GM12874 (cell line): ENCODE data around the gene NLGN3.

Source experiments
- CTCF ChIP-seq: IDR thresholded peaks from 2 replicates; pipeline ENCODE4 v1.5.1; 2011; ENCODE audit warnings: low read depth, mild to moderate bottlenecking, control low read depth, low read length, moderate library complexity; ENCODE audit not compliant: insufficient read depth

NLGN3 gene

DNA sequence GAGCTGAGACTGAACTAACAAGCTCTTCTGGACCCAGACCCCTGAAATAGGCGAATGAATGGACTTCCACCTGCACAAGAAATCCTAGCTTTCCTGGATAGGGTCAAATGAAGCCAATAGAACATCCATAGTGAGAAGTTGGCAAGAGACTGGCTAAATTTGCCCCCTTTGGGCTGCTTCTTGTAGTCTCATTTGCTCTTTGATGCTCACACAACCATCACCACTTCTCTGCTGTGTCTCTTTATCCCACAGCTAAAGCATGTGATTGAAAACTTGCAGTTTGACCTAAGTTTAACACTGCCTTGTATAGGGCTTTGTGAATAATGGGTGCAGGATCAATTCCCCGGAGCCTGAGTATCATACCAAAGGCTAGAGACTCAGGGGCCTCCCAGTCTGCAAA lies 38.2 kb downstream of the NLGN3 start:
- TF ChIP-seq CTCF: no peak

- TF ChIP-seq CTCF: no peak
Measured at GRCh38 chrX:71183341-71183740, 38.7 kb downstream of the NLGN3 start.

GRCh38 chrX:71184092-71184491 lies 39.5 kb downstream of the NLGN3 start:
- TF ChIP-seq CTCF: no peak

DNA sequence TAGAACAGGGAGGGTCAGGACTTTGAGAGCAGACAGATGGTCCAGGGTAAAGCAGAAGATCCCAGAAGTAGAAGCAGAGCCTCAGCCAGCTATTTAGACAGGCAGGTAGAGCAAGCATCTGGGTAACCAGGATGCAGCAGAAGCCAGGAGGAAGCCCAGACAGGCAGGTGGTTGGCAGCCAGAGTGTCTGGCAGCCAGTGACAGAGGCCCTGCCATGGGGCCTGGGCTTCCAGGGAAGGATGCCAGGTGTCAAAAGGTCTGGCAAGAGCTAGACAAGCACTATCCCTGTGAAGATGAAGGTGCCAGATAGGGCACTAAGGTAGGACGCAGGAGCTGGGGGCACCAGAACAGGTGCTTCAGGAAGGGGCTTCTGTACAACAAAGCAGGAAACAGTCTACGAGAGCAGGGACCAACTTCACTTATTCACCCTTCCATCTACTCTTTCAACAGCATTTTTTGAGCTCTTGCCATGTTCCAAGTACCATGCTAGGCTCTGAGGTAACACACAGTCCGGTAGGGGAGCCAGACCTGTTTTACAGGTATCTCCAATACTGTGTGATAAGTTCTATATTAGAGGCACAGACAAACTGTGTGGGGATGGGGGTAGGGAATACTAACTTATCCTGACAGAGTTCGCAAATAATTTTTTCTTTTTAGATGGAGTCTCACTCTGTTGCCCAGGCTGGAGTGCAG lies 40.3 kb downstream of the NLGN3 start:
- TF ChIP-seq CTCF: no peak

GRCh38 chrX:71191248-71191647 lies 46.6 kb downstream of the NLGN3 start:
- no peak for TF ChIP-seq CTCF

DNA sequence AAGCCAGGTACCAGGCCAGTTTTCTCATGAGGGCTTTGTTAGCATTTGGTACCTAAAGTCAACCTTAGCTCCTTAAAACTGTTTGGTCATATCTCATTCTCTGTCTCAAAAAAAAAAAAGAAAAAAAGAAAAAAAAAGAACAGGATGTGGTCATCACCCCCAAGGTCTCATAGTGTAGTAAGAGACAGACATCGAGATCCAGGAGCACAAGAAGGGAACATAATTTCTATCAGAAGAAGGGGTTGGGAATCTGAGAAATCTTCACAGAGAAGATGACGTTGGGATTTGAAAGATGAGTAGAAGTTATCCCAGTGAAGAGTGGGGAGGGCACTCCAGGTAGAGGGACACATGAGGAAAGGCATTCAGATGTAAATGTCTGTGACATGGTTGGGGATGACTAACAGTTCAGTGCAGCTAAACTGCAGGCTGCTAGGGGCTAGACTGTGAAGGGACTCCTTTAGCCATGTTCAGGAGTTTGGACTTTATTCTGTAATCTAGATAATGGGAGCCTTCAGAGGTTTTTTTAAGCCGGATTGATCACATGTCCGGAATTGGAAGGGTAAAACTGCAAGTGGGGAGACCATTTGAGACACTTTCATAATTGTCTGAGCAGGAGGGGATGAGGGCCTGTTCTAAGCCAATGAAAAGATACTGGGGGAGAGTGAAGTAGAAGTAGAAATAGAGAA lies 51.5 kb downstream of the NLGN3 start:
- no peak for TF ChIP-seq CTCF

GRCh38 chrX:71198066-71198465 lies 53.4 kb downstream of the NLGN3 start:
- no peak for TF ChIP-seq CTCF
